ENCODE measurements around the gene COL5A3.

- TF ChIP-seq CTCF (IDR thresholded peaks at IDR 0.05; ENCODE audit: low read length) (no peak), EZH2 (IDR thresholded peaks at IDR 0.05; ENCODE audit: borderline replicate concordance, low read length) (no peak)
Measured at GRCh38 chr19:10003271-10003670, 7.0 kb downstream of the COL5A3 start.
